GM21423 (cell line): ENCODE results near the gene CLK1.
"Not testable (repeated sequence)": the region's sequence is repeated elsewhere in the genome, so short reads cannot be mapped to it uniquely, and the experiment has no call there.

Source experiments
- ATAC-seq: cut with Tn5 transposase; IDR thresholded peaks from one replicate; pipeline ENCODE4 v1.9.1; 2021; ENCODE audit warnings: mild to moderate bottlenecking, moderate library complexity; ENCODE audit not compliant: unreplicated experiment

The CLK1 gene

GRCh38 chr2:200864176-200865034 lies at the start of gene CLK1:
Gene CLK1, minus strand, starts transcription at chr2:200864658. Its CDS starts 2,796 bp downstream, at chr2:200861862.
- peak; percentile 85 for ATAC-seq

DNA sequence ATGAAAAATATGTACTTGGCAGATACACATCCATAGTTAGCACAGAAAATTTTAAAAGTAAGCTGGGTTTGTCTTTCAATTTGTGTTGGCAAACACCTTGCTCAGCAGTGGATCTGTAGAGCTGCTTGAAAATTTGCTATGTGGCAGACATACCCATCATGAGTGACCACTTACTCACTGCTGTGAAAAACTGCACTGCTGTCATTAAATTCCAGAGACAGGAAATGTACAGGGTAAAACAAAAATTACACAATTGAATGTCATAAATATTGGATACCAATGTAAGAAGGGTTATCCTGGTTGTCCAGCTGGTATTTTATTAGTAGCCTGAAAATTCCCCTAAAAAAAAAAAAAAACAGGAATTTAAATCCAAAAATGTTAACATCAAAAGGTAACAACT lies 49.2 kb upstream of the CLK1 start:
- ATAC-seq = no peak

- ATAC-seq = no peak
These were observed 45.5 kb upstream of the CLK1 start for GRCh38 chr2:200909958-200910357.

GRCh38 chr2:200905618-200906296 lies 41.3 kb upstream of the CLK1 start:
- ATAC-seq = peak; percentile 53

DNA sequence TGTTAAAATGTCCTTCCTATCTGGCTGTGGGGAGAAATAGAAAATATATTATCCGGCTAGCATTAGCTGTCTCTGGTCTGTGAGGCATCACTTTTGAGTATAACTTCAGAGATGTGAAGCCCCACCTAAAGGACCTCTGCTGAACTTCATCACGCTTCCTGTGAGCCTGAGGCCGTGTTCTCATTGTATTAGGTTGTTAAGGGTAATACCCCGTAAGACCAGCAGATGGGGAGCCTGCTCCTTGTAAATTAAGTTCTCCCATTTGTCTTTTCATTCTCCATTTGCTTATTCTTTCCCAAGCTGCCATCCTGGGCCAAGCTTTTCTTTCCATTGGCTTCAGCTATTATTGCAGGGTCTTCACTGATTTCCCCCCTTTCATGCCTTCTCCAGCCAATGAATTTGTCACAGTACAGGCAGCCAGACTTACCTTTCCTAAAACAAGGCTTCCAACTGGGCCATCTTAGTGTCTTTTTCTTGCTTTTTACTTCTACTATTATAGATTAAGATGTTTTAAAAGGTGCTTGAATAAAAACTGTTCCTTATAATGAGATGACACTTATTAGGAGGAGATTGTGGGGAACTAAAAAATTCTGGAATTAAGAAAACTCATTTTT lies 37.1 kb upstream of the CLK1 start:
- peak; percentile 97 for ATAC-seq

- no peak for ATAC-seq
These were observed 35.0 kb upstream of the CLK1 start for GRCh38 chr2:200899482-200899881.

DNA sequence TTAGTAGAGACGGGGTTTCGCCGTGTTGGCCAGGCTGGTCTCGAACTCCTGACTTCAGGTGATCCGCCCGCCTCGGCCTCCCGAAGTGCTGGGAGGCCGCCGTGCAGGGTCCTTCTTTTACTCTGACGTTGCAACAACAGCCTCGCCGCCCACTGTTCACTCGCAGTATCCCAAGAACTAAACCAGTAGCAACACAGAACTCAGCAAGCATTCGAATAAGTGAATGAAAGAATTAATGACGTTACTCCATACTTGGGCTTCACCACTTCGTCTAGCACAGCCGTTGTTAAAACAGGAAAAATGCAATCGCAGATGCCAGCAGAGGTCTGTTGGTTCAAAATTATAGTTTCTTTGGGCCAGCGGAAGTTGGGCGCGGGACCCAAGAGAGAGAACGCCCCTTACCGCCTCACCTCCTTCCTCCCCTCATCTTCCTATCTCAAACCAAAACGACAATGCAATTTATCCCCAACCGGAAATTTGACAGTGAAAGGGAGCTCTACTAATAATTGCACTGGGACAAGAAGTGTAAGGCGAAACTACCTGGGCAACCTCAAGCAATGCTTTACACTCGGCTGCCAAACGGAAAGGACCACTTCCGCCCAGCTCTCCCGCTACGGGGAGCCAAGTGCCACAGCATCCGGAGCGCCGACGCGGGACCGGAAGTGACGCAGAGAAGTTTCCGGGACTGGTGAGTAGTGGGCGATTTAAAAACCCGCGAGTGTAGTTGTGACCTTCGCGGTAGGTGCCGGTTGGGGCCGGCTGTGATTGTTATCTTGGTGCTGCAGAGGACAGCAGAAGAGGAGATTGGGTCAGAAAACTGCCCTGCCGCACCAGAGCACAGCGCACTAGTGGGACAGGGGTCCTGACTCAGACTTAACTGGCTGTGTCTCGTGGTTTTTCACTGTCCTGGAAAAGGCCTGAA lies 24.5 kb upstream of the CLK1 start, which contains the start of the genes NIF3L1 and PPIL3:
TSS of gene NIF3L1 (plus strand) at position 668 of the 922 bp plus-strand sequence. CDS start 2,573 bp downstream, outside the sequence.
TSS of gene PPIL3 (minus strand) at position 374 of the 922 bp plus-strand sequence. CDS start 1,462 bp downstream, outside the sequence.
- peak; percentile 87 for ATAC-seq

DNA sequence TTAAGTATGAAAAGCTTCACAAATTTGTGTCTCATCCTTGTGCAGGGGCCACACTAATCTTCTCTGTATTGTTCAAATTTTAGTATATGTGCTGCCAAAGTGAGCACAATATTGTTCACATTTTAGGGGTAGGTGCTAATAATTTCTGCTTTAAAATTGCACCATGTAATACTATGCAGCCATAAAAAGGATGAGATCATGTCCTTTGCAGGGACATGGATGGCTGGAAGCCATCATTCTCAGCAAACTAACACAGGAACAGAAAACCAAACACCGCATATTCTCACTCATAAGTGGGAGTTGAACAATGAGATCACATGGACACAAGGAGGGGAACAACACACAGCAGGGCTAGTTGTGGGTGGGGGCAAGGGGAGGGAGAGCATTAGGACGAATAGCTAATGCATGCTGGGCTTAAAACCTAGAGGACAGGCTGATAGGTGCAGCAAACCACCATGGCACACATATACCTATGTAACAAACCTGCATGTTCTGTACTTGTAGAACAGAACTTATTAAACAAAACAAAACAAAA lies 17.3 kb upstream of the CLK1 start:
- ATAC-seq = not testable (repeated sequence)

DNA sequence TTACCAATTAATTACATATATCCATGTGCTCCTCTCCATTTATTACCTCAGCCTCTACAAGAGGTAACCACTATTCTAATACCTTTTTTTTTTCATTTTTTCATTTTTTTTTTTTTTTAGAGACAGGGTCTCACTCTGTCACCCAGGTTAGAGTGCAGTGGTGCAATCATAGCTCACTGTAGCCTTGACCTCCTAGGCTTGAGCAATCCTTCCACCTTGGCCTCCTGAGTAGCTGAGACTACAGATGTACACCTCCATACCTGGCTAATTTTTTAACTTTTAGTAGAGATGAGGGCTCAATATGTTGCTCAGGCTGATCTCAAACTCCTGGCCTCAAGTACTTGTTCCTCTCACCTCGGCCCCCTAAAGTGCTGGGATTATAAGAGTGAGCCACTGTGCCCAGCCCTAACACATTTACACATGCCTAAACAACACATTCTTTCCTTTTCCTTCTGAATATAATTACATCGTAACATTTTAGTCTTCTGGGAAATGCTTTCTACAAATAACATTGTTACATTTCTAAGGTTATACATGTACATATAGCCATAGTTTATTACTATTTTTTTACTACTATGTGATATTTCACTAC lies 13.9 kb upstream of the CLK1 start:
- no peak for ATAC-seq

DNA sequence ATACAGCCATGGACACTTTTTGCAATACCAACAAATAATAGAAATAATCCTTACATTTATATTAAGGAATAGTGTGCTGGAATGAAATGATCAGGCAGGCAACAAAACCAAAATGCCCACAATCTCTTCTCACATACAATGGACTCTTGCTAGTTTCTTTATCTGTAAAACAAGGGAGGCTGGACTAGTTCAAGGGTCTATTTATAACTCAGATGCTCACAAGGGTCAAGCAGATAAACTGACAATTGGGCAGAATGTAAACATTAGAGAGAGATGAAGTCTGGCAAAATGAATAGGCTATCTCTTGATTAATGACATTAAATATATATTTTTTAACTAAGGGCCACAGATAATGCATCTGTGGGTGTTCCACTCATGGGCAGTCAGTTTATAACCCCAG lies 13.0 kb upstream of the CLK1 start:
- ATAC-seq = no peak

DNA sequence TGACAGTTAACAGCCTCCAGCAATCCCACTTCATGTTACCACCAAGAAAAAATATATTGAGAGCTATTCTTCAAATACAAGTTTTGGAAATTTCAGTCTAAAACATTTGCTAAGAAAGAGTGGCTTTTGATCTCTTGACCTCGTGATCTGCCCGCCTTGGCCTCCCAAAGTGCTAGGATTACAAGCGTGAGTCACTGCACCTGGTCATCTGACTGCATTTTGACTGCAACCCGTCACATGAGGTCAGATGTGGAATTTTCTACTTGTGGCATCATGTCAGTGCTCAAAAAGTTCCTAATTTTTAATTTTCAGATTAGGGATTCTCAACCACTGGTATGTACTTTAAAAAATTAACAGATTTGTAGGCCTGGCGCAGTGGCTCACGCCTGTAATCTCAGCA lies 9.1 kb upstream of the CLK1 start:
- ATAC-seq = no peak

DNA sequence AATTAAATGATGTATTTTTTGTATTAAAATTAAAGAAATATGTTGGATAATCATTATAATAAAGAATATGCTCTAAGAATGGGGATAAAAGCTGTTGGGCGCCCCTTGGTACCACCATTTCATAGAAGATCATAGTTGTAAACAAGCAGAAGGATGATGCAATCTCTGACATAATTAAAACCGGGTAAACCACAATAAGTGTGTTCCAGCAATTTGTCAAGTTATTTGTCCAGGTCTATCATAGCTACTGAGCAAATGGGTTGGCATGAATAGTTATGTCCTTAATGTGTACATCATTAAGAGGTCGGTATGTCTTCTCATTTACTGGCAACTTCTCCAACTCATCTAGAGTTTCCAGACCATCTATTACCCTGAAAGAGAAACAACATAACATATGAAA lies 6.7 kb upstream of the CLK1 start:
- no peak for ATAC-seq

DNA sequence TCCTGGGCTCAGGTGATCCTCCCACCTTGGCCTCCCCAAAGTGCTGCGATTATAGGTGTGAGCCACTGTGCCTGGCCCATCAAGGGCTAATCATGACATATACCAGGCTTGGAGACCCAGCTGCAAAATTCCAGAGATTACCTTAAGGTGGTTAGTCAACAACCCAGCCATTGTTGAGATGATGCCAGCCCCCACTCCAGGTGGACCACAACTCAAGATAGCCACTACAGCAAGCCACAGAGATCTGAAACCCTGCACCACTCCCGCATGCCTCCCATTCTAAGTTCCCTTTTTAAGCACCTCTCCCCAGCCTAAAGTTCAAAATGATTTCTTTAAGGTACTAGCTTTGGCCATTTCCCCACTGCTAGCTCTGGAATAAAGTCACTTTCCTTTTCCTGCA lies 4.6 kb upstream of the CLK1 start:
- ATAC-seq = no peak

- ATAC-seq = no peak
These were observed 679 bp downstream of the CLK1 start for GRCh38 chr2:200863782-200864175.

DNA sequence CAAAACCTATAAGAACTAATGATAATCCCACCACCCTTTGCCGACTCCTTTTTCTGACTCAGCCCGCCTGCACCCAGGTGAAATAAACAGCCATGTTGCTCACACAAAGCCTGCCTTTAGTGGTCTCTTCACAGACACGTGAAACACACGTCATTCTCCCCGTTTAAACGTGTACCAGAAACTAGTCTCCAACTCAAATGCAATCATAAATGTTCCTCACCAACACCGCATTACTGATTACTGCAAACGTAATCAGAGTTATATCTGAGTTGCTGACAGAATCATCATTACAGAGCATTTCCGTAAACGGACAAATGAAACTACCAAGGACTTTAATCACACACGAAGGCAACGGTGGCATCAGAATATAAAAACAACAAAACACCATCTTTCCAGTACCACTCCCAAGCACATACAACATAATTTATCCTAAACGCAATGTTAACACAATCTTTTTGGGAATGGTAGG lies 1.9 kb downstream of the CLK1 start:
- no peak for ATAC-seq

DNA sequence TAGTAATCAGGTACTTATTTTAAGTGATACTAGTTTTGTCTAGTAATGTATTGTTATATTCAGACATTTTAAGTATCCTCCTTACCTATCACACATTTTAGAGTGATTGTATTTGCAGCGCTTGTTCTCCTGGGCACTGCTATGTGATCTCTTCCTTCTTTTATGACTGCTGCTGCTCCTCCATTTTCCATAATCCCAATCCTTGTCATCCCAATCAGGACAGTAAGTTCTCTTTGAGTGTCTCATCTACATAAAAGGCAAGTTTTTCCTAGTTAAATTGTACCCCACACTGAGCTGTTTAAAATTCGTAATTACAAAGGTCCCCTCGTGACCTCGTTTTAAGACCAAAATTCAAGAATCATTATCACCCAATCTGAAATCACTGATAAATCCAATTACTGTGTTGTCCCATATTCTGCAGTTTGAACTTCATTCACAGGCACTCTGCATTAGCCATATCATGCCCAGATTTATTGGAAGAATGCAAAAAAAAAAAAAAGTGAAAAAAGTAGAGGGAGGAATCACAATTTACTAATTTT lies 2.8 kb downstream of the CLK1 start:
- ATAC-seq = no peak

- ATAC-seq = no peak
These were observed 4.2 kb downstream of the CLK1 start for GRCh38 chr2:200860092-200860795.

GRCh38 chr2:200856806-200857205 lies 7.7 kb downstream of the CLK1 start:
- ATAC-seq = no peak

- ATAC-seq = no peak
These were observed 11.9 kb downstream of the CLK1 start for GRCh38 chr2:200852605-200853004.
